Mesendoderm (in vitro differentiated cells): ENCODE measurements around the gene TNS2. TPM values are rescaled to one million over a fixed set of nuclear protein-coding genes. Genes with fewer than 3 reads are reported as not detected.
A peak's percentile ranks its signal among the peaks of the same experiment; 100 is the strongest.

Source experiments
- DNase-seq: peaks from one replicate; pipeline ENCODE4 v3.0.0; 2013
- H2AK5ac ChIP-seq: 2 replicates; pipeline ENCODE4 v1.6.1; 2013; ENCODE audit warnings: low read length, inconsistent platforms
- H2BK120ac ChIP-seq: 2 replicates; pipeline ENCODE4 v1.6.1; 2013; ENCODE audit warnings: low read depth, mild to moderate bottlenecking, low read length, moderate library complexity, mixed read lengths
- H2BK15ac ChIP-seq: replicated peaks from 2 replicates; pipeline ENCODE4 v1.6.1; 2013; ENCODE audit warnings: low read depth, mild to moderate bottlenecking, moderate library complexity
- H2BK5ac ChIP-seq: 2 replicates; pipeline ENCODE4 v1.6.1; 2013; ENCODE audit warnings: low read length, inconsistent platforms
- H3K18ac ChIP-seq: 2 replicates; pipeline ENCODE4 v1.6.1; 2013; ENCODE audit warnings: mild to moderate bottlenecking, low read length, mixed read lengths
- H3K23ac ChIP-seq: one replicate; pipeline ENCODE4 v1.6.1; 2013; ENCODE audit warnings: low read length
- H3K27ac ChIP-seq: 2 replicates; pipeline ENCODE4 v1.5.1; 2013; ENCODE audit warnings: low read depth, mild to moderate bottlenecking, inconsistent platforms, low read length, moderate library complexity
- H3K27me3 ChIP-seq: 2 replicates; pipeline ENCODE4 v1.6.1; 2013; ENCODE audit warnings: low read length, control low read depth, mild to moderate bottlenecking, inconsistent platforms; ENCODE audit not compliant: insufficient read depth, poor library complexity
- H3K36me3 ChIP-seq: 2 replicates; pipeline ENCODE4 v1.6.1; 2013; ENCODE audit warnings: low read length, inconsistent platforms; ENCODE audit not compliant: control insufficient read depth, insufficient read depth
- H3K4ac ChIP-seq: one replicate; pipeline ENCODE4 v1.6.1; 2013; ENCODE audit warnings: low read depth, mild to moderate bottlenecking, low read length, moderate library complexity
- H3K4me1 ChIP-seq: 2 replicates; pipeline ENCODE4 v1.6.1; 2013; ENCODE audit warnings: low read depth, low read length, inconsistent platforms; ENCODE audit not compliant: control insufficient read depth
- H3K4me2 ChIP-seq: 2 replicates; pipeline ENCODE4 v1.6.1; 2013; ENCODE audit warnings: low read length
- H3K4me3 ChIP-seq: 2 replicates; pipeline ENCODE4 v1.5.1; 2013; ENCODE audit warnings: mild to moderate bottlenecking, low read length
- H3K56ac ChIP-seq: one replicate; pipeline ENCODE4 v1.6.1; 2013; ENCODE audit warnings: low read length
- H3K79me1 ChIP-seq: 2 replicates; pipeline ENCODE4 v1.6.1; 2013; ENCODE audit warnings: low read length, inconsistent platforms
- H3K79me2 ChIP-seq: 2 replicates; pipeline ENCODE4 v1.6.1; 2013; ENCODE audit warnings: mild to moderate bottlenecking, low read length; ENCODE audit not compliant: control insufficient read depth, insufficient read depth
- H3K9ac ChIP-seq: 2 replicates; pipeline ENCODE4 v1.6.1; 2013; ENCODE audit warnings: low read length, inconsistent platforms
- H4K5ac ChIP-seq: one replicate; pipeline ENCODE4 v1.6.1; 2013; ENCODE audit warnings: low read length
- H4K8ac ChIP-seq: one replicate; pipeline ENCODE4 v1.6.1; 2013; ENCODE audit warnings: low read depth, mild to moderate bottlenecking, control low read depth, low read length, moderate library complexity
- WGBS: extraction: QIAGEN DNeasy Blood & Tissue Kit; methylation state at CpG from one replicate; pipeline ENCODE4 v1.1.7; 2013; ENCODE audit warnings: low lambda C conversion rate, missing lambda C conversion rate; ENCODE audit not compliant: insufficient coverage; ENCODE audit errors: extremely low coverage; 5-methylcytosine and 5-hydroxymethylcytosine counted together
- polyA plus RNA-seq, 2 experiments: library from polyadenylated mRNA; stranded (reverse); fragments of 200-250 nt; gene quantifications; one replicate each; pipeline ENCODE4 v1.2.3, GENCODE V29; 2013

Gene TNS2
- 15.4 TPM for polyA plus RNA-seq (2013, experiment 1 of 2)
- polyA plus RNA-seq (2013, experiment 2 of 2) = 22.5 TPM

DNA sequence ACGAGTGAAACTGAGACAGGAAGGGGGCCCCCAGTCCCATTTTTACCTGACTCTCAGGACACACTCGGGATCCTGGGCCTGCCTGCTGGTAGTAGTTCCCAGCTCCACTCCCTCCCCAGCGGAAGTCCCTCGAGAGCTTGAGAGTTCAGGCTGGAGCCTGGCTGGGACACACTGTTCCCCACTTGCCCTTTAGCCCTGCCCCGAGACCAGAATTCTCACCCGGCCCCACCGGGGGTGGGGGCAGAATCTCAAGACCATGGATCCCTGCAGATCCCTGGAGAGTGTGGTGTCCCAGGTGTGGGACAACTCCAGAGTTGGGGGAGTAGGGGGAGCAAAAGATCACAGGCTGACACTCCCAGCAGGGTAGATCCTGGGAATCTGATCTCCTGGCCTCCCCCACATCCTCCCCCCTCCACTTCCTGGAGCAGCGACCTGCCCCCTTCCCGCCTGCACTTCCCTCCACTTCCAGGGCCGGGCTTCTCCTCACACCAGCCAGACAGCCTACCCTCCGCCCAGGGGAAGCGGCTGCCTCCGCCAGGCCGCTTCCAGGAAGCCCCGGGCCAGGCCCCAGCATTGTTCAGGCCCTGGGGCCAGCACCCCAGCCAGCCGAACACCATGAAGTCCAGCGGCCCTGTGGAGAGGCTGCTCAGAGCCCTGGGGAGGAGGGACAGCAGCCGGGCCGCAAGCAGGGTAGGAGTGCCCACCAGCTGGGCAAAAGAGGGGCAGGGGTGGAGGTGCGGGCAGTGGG is at the start of gene TNS2:
Gene TNS2 (plus strand): TSS at position 495 of the 748 bp plus-strand sequence. CDS start 121 bp downstream, at position 616.
- Histone ChIP-seq H3K4me1 (peaks cover 42% of the 10 kb centered on the region), H3K56ac (peak within 1 kb of the TSS; percentile 95), H3K4me2 (peak within 1 kb of the TSS; percentile 74), H3K27ac (peak within 1 kb of the TSS; percentile 97), H3K79me2 (peaks cover 20% of the 10 kb centered on the region), H2BK15ac (no peak within 1 kb of the TSS), H3K9ac (peak within 1 kb of the TSS; percentile 83), H4K5ac (peak within 1 kb of the TSS; percentile 33), H3K27me3 (no peaks in the 10 kb centered on the region), H3K79me1 (peaks cover 17% of the 10 kb centered on the region), H3K18ac (peak within 1 kb of the TSS; percentile 94), H2AK5ac (peak within 1 kb of the TSS; percentile 78), H3K36me3 (no peaks in the 10 kb centered on the region), H3K23ac (peak within 1 kb of the TSS; percentile 55), H3K4me3 (peak within 1 kb of the TSS; percentile 45), H2BK120ac (peak within 1 kb of the TSS; percentile 74), H2BK5ac (peak within 1 kb of the TSS; percentile 97), H4K8ac (peak within 1 kb of the TSS; percentile 28), H3K4ac (peak within 1 kb of the TSS; percentile 58)
- WGBS = no CpG with 5 or more reads among the region's 20 CpGs
- DNase-seq = peak; percentile 93

DNA sequence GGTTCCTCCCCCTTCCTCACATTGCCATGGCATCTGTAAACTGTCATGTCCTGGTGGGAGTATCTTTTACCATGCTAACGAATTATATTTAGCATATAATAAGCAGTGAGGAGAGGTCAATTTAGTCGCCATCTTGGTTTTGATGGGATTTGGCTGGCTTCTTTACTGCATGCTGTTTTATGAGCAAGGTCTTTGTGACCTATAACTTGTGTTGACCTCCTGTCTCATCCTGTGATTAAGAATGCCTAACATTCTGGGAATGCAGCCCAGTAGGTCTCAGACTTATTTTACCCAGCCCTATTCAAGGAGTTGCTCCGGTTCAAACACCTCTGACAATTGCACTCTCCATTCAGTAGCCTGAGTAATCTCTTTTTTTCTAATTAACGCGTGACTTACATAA is 45.7 kb upstream of the TNS2 start:
- Histone ChIP-seq H4K8ac (no peak overlapping the region), H2BK5ac (no peak overlapping the region), H2BK120ac (no peak overlapping the region), H2BK15ac (no peak overlapping the region), H3K4me1 (peaks cover 9% of the 10 kb centered on the region), H3K79me2 (peaks cover 27% of the 10 kb centered on the region), H2AK5ac (no peak overlapping the region), H3K23ac (no peak overlapping the region), H3K79me1 (peaks cover 2% of the 10 kb centered on the region), H3K4me2 (peak overlapping the region; percentile 9), H3K9ac (no peak overlapping the region), H3K18ac (no peak overlapping the region), H3K36me3 (no peaks in the 10 kb centered on the region), H3K27ac (peak overlapping the region; percentile 34), H3K4ac (no peak overlapping the region), H4K5ac (no peak overlapping the region), H3K56ac (no peak overlapping the region), H3K27me3 (no peaks in the 10 kb centered on the region), H3K4me3 (no peak overlapping the region)
- DNase-seq = peak; percentile 90
- WGBS = no CpG with 5 or more reads among the region's 5 CpGs

DNA sequence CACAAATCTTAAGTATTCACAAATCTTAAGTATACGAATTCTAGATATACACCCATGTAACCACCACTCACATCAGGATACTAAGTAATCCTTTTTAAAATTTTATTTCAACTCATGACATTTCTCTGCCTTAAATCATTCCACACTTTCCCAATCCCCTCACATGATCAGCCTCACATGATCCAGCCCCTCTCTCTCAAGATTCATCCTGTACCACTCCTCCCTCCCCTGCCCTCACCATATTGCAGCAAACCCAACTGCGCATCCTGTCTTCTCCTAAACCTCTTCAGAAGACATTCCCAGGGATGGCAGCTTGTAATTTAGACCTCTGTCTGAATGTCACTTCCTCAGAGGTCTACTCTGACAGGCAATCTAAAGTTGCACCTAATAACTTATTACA is 45.3 kb upstream of the TNS2 start:
- Histone ChIP-seq H2BK15ac (no peak overlapping the region), H3K23ac (no peak overlapping the region), H4K8ac (no peak overlapping the region), H3K4me2 (no peak overlapping the region), H3K27ac (peak overlapping the region; percentile 34), H3K4me3 (no peak overlapping the region), H3K9ac (peak overlapping the region; percentile 3), H3K79me2 (peaks cover 31% of the 10 kb centered on the region), H2BK120ac (no peak overlapping the region), H3K4me1 (peaks cover 9% of the 10 kb centered on the region), H3K79me1 (peaks cover 2% of the 10 kb centered on the region), H2BK5ac (no peak overlapping the region), H3K56ac (peak overlapping the region; percentile 8), H3K4ac (no peak overlapping the region), H3K18ac (no peak overlapping the region), H4K5ac (no peak overlapping the region), H2AK5ac (no peak overlapping the region), H3K27me3 (no peaks in the 10 kb centered on the region), H3K36me3 (no peaks in the 10 kb centered on the region)
- no CpG with 5 or more reads among the region's 2 CpGs for WGBS
- peak; percentile 78 for DNase-seq

GRCh38 chr12:53005215-53005985 is 44.5 kb upstream of the TNS2 start:
- H3K4me1 ChIP-seq = peaks cover 9% of the 10 kb centered on the region
- peak overlapping the region; percentile 83 for H3K4ac ChIP-seq
- peak overlapping the region; percentile 66 for H3K18ac ChIP-seq
- peak overlapping the region; percentile 89 for H3K23ac ChIP-seq
- no peak overlapping the region for H2AK5ac ChIP-seq
- H2BK5ac ChIP-seq = no peak overlapping the region
- H3K56ac ChIP-seq = peak overlapping the region; percentile 96
- DNase-seq = peak; percentile 48
- H3K4me3 ChIP-seq = peak overlapping the region; percentile 77
- H2BK15ac ChIP-seq = no peak overlapping the region
- peaks cover 38% of the 10 kb centered on the region for H3K79me2 ChIP-seq
- no peak overlapping the region for H2BK120ac ChIP-seq
- no peaks in the 10 kb centered on the region for H3K27me3 ChIP-seq
- H3K4me2 ChIP-seq = peak overlapping the region; percentile 48
- H3K9ac ChIP-seq = peak overlapping the region; percentile 92
- H3K36me3 ChIP-seq = no peaks in the 10 kb centered on the region
- H3K27ac ChIP-seq = peak overlapping the region; percentile 93
- H4K8ac ChIP-seq = peak overlapping the region; percentile 84
- no CpG with 5 or more reads among the region's 28 CpGs for WGBS
- H4K5ac ChIP-seq = no peak overlapping the region
- H3K79me1 ChIP-seq = peaks cover 2% of the 10 kb centered on the region

- H2BK120ac ChIP-seq = peak within 1 kb of the TSS; percentile 9
- DNase-seq = peak; percentile 100
- H3K79me2 ChIP-seq = peaks cover 46% of the 10 kb centered on the region
- no peaks in the 10 kb centered on the region for H3K27me3 ChIP-seq
- peak within 1 kb of the TSS; percentile 78 for H3K18ac ChIP-seq
- peak within 1 kb of the TSS; percentile 100 for H3K56ac ChIP-seq
- peak within 1 kb of the TSS; percentile 93 for H3K4ac ChIP-seq
- peak within 1 kb of the TSS; percentile 95 for H3K4me2 ChIP-seq
- H4K5ac ChIP-seq = peak within 1 kb of the TSS; percentile 59
- H3K79me1 ChIP-seq = peaks cover 2% of the 10 kb centered on the region
- peak within 1 kb of the TSS; percentile 96 for H3K4me3 ChIP-seq
- peak within 1 kb of the TSS; percentile 87 for H2AK5ac ChIP-seq
- peak within 1 kb of the TSS; percentile 100 for H3K9ac ChIP-seq
- peaks cover 9% of the 10 kb centered on the region for H3K4me1 ChIP-seq
- no peak within 1 kb of the TSS for H2BK15ac ChIP-seq
- peak within 1 kb of the TSS; percentile 84 for H4K8ac ChIP-seq
- peak within 1 kb of the TSS; percentile 91 for H3K23ac ChIP-seq
- no peaks in the 10 kb centered on the region for H3K36me3 ChIP-seq
- H3K27ac ChIP-seq = peak within 1 kb of the TSS; percentile 95
- H2BK5ac ChIP-seq = peak within 1 kb of the TSS; percentile 100
- WGBS = no CpG with 5 or more reads among the region's 64 CpGs
These were observed 43.7 kb upstream of the TNS2 start, which contains the start of gene EIF4B for GRCh38 chr12:53005986-53006809. TSS of gene EIF4B (plus strand) at chr12:53006456. CDS start at chr12:53006484, 28 bp downstream.
